HG02678 (cell line): ENCODE measurements around the gene ACR.

ENCODE experiments used
- ATAC-seq: cut with Tn5 transposase; IDR thresholded peaks from one replicate; pipeline ENCODE4 v1.9.1; 2021; ENCODE audit warnings: mild to moderate bottlenecking, moderate library complexity; ENCODE audit not compliant: unreplicated experiment

ACR gene

GRCh38 chr22:50716290-50717024 lies 21.5 kb upstream of the ACR start:
- ATAC-seq, result no peak

DNA sequence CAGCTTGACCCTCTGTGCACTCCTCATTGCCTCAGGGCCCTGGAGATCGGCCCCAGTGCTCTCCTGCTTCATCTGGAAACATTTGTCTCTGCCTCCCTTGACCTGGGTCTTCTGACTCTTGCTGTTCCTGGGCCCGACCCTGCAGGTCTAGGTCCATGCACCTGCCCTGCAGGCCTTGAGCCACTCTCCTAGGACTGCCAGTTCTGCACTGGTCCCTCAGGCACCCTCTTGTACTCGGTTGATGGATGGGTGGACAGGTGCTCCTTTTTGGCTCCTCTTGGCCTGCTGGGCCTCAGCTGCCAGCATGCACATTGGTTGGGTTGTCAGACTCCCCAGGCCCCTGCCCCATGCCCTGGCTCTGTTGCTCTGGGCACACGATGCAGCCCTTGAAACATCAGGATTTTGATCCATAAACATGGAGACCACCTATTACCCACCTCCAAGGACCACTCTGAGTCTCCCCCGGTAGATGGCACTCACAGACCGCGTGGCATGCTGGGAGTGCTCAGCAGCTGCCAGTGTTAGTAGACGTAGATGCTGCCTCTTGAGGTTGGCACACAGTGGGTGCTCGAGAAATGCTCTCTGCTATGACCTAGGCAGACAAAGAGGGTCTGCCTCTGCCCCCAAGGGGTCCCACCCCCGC lies 20.2 kb upstream of the ACR start:
- no peak for ATAC-seq

DNA sequence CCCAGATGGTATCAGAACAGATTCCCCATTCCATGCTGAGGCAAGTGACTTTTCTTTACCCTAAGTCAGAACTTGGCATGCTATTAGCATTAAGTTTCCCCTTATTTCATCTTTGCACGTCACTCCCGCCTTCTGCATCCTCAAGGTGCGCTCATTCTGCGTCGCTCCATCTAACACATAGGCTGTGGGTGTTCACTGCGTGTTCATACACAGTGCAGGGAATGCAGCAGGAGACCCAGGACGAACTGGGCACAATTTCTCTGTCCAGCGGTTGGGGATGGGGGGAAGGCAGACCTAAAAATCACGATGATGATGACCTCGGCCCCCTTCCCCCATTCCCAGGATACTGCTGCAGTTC lies 19.7 kb upstream of the ACR start:
- no peak for ATAC-seq

GRCh38 chr22:50719814-50720300 lies 18.1 kb upstream of the ACR start:
- no peak for ATAC-seq

DNA sequence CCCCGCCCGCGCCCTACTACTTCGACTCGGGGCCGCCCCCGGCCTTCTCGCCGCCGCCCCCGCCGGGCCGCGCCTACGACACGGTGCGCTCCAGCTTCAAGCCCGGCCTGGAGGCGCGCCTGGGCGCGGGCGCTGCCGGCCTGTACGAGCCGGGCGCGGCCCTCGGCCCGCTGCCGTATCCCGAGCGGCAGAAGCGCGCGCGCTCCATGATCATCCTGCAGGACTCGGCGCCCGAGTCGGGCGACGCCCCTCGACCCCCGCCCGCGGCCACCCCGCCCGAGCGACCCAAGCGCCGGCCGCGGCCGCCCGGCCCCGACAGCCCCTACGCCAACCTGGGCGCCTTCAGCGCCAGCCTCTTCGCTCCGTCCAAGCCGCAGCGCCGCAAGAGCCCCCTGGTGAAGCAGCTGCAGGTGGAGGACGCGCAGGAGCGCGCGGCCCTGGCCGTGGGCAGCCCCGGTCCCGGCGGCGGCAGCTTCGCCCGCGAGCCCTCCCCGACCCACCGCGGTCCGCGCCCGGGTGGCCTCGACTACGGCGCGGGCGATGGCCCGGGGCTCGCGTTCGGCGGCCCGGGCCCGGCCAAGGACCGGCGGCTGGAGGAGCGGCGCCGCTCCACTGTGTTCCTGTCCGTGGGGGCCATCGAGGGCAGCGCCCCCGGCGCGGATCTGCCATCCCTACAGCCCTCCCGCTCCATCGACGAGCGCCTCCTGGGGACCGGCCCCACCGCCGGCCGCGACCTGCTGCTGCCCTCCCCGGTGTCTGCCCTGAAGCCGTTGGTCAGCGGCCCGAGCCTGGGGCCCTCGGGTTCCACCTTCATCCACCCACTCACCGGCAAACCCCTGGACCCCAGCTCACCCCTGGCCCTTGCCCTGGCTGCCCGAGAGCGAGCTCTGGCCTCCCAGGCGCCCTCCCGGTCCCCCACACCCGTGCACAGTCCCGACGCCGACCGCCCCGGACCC lies 17.4 kb upstream of the ACR start:
- ATAC-seq, result no peak

DNA sequence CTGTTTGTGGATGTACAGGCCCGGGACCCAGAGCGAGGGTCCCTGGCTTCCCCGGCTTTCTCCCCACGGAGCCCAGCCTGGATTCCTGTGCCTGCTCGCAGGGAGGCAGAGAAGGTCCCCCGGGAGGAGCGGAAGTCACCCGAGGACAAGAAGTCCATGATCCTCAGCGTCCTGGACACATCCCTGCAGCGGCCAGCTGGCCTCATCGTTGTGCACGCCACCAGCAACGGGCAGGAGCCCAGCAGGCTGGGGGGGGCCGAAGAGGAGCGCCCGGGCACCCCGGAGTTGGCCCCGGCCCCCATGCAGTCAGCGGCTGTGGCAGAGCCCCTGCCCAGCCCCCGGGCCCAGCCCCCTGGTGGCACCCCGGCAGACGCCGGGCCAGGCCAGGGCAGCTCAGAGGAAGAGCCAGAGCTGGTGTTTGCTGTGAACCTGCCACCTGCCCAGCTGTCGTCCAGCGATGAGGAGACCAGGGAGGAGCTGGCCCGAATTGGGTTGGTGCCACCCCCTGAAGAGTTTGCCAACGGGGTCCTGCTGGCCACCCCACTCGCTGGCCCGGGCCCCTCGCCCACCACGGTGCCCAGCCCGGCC lies 16.7 kb upstream of the ACR start:
- ATAC-seq, result no peak

- ATAC-seq, result no peak
Measured at GRCh38 chr22:50722048-50722701, 15.8 kb upstream of the ACR start.

GRCh38 chr22:50722716-50723428 lies 15.1 kb upstream of the ACR start:
- ATAC-seq, result no peak

DNA sequence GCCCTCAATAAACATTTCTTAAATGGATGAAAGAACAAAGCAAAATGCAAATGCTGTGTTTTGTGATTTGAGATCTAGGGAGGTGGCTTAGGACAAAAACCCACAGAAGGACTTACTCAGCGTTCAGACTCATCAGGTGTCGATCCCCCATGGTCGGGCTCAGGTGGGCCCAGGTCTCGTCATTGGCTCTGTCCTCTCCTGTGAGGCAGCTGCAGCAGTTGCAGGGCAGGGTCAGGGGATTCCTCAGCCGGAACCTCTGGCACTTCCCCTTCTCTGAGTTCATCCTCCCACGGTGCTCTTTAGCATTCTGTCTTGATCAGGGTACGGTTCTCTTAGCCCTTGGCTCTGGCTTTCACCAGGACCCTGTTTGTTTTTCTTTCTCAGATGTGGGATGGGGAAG lies 14.0 kb upstream of the ACR start:
- no peak for ATAC-seq

DNA sequence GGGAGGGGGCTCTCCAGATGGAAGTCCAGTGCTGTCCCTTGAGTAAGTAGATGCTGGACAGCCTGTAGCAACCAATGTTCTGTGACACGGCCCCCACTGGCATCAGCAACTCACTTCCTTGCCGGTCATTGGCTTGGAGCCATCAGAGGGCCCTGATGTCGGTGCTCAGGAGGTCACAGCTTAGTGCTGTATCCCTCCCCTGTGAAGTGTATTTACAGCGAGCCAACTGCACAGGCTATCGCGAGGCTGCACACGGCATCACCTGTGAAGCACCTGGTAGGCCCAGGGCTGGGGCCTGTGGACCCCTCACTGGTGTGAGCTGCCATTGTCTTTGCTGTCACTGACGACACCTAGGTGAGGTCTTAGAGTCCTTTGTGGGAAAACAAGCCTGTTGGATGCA lies 13.4 kb upstream of the ACR start:
- ATAC-seq, result no peak

DNA sequence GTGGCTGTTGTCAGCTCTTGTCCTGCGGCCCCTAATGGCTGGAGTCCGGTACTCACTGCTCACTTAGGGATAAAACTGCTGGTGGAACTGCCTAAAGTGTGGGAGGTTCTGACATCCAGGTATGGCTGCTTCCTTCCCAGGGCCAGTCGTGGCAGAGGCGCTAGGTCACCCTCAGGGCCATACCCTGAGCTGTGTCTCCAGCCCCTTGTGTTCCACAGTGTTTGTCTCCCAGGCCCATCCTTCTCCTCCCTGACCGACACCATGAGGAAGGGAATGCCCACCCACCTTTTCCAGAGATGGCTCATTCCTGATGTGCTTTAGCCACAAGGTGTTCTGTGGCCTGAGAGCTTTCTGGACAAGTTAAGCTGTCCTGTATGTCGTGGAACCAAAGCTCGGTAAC lies 12.4 kb upstream of the ACR start:
- no peak for ATAC-seq

DNA sequence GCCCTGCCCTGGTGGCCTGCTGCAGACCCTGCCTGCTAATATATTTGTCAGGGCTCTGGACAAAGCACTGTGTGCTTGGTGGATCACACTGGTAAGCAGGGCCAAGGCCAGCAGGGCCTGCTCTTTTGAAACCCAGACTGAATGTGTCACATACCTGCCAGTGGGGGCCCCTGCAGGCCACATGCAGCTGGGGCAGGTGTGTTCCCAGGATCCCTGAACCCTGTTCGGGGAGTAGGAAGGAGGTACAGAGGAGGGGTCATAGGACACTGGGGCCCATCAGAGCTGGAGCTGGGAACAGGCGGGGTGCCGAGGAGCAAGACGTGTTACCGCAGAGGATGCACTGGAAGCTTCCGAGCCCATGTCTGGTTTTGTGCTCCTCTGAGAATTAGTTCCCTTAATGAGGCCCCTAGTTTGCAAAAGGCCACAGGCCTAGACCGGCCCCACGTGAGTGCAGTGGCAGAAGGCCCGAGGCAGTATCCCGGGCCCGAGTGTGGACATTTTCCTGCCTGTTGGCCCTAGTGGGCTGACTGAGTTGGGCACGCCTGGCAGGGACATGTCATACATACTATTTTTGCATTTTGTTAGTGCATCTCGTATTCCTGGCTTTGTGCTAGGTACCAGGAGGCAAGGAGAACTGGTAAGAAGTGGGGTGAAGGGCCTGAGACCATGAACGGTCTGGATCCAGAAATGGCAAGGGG lies 11.2 kb upstream of the ACR start:
- no peak for ATAC-seq

DNA sequence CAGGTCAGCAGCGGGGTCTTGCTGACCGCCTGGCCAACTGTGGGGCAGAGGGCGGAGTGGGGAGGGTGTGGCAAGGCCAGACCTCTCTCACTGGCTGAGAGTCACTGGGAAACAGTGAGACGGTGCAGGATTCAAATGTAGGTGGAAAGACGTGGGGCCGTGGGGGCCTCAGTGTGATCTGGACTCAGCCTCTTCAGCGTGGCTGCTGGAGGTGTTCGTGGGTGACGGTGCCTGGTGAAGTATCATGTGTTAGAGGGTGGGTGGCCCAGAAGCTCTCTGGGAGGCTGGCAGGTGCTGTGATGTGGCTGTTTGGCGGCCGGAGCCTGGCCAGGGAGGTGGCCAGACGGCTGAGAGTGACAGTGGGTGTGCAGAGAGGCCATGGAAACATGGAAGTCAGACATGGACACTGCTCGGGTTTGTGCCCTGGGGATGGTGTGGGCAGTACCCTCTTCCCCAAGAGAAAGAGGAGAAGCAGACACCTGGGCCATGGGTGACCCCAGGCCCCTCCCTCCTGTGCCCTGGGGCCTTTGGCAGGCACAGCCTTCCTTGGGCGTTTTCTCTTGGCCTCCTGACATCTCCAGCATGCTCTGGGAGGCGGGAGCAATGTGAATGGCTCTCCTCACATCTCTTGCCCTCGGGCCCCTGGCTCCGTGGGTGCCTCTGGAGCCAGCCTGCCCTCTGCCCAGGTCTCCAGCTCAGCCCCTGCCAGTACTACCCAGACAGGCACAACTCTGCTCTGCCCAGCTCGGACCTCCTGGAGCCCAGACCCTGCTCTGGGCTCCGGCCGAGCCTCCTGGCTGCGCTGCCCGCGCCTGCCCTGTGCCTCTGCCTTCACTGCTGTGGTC lies 10.1 kb upstream of the ACR start:
- ATAC-seq, result no peak

GRCh38 chr22:50728523-50728931 lies 9.5 kb upstream of the ACR start:
- ATAC-seq, result no peak

DNA sequence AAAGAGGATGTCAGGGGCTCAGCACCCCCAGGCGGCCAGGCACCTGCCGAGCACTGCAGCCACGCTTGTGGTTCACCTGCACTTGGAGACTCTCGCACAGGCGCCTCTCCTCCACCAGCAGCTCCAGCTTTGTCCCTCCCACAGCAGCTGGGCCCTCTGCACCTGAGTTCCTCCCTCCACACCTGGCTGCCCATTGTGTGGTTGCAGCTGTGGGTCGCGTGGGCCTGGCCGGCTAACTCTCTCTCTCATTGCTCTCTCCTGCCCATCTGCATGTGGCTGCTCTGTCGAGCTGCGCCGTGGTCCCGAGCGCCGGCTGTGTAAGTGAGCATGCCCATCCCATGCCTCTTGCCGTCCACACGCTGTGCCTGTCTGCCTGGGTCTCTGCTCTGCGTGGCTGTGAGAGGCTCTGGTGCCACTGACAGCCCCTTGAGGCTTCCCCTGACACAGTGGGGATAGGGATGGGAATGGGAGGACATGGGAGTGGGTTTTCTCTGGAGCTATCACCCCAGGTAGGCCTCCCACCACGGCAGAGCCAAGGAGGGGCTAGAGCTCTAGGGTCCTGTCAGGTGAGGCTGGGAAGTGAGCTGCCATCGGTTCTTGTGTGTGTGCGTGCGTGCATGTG lies 8.5 kb upstream of the ACR start:
- no peak for ATAC-seq

DNA sequence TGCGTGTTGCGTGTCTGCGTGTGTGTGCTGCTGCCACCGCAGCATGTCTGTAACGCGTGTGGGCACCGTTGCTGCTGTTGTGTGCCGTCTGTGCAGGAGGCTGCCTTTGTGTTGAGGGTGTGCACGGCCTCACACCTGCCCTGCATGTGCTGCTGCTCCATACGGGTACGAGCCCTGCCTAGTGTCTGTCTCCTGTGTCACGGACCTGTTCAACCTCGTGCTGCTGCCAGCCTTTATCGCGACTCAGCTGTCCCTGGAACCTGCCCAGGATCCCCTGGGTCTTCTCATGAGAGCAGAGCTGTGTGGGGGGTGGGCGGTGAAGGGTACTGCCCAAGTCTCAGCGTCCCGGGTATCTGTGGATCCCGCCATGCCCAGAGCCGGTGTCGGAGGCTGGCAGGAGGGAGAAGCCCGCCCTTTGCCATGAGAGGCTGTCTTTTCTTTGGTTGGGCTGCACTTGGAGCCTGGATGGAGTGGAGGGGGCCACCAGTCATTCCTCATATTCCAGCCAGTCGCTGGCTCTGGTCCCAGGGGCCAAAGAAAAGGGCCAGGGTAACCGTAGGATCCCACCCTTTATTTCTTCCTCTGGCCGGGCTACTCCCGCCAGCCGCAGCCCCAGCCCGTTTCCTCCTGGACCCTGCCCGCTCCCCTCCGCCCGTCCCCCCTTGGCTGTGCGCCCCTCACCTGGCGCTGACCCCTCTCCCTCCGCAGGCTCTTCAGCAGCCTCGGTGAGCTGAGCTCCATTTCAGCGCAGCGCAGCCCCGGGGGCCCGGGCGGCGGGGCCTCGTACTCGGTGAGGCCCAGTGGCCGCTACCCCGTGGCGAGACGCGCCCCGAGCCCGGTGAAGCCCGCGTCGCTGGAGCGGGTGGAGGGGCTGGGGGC lies 7.8 kb upstream of the ACR start:
- no peak for ATAC-seq
